Endothelial cell of umbilical vein (primary cell): ENCODE results near the gene PRKACB. TPM values are rescaled to one million over a fixed set of nuclear protein-coding genes. Genes with fewer than 3 reads are reported as not detected.

Experiments
- BruUV-seq: library from RNA; stranded (reverse); fragments of 400-500 nt; replicated peaks from 2 replicates; lab custom pipeline; 2021; lab: Mats Ljungman, UMichigan
- CTCF ChIA-PET: fragments of 300-600, 350-600 bp; sonication (Branson Sonifier 250); formaldehyde crosslinking; loops from one replicate; lab custom pipeline; 2021; ENCODE audit warnings: antibody characterized with exemption, inconsistent platforms; lab: Charles Lee
- POLR2A ChIA-PET: fragments of 300-600, 350-600 bp; sonication (Branson Sonifier 250); formaldehyde crosslinking; loops from one replicate; lab custom pipeline; 2021; ENCODE audit warnings: antibody characterized with exemption, inconsistent platforms; lab: Charles Lee
- DNase-seq: peaks from one replicate; pipeline ENCODE4 v3.0.0-alpha.2; 2011; ENCODE audit warnings: low read depth, low spot score
- FAIRE-seq: peaks from 2 replicates; lab custom pipeline; 2011; peaks lifted over from hg19 to GRCh38; lab: Jason Lieb, UNC
- H2AFZ ChIP-seq: 2 replicates; pipeline ENCODE4 v1.6.0; 2012; ENCODE audit warnings: low read depth, low read length, control low read depth, inconsistent platforms
- H3K27ac ChIP-seq: 2 replicates; pipeline ENCODE4 v1.5.1; 2011; ENCODE audit warnings: low read depth, mild to moderate bottlenecking, control low read depth, low read length, moderate library complexity; ENCODE audit not compliant: insufficient read depth
- H3K27me3 ChIP-seq, 2 experiments: 2 replicates each; pipeline versions ENCODE4 v1.6.0 to v1.6.1; 2011; ENCODE audit warnings: low read length in 2 of 2, mixed read lengths in 1 of 2; ENCODE audit not compliant: control insufficient read depth in 2 of 2, insufficient read depth in 2 of 2
- H3K36me3 ChIP-seq, 2 experiments: 2 replicates in 1 of 2; 3 replicates in 1 of 2; pipeline ENCODE4 v1.5.1; 2011; ENCODE audit warnings: low read length in 2 of 2, mild to moderate bottlenecking in 1 of 2, moderate library complexity in 1 of 2; ENCODE audit not compliant: control insufficient read depth in 2 of 2, insufficient read depth in 2 of 2; ENCODE audit errors: extremely low read depth in 1 of 2
- H3K4me1 ChIP-seq: 3 replicates; pipeline ENCODE4 v1.5.1; 2011; ENCODE audit warnings: mild to moderate bottlenecking, low read length; ENCODE audit not compliant: control insufficient read depth, insufficient read depth; ENCODE audit errors: extremely low read depth
- H3K4me2 ChIP-seq: 2 replicates; pipeline ENCODE4 v1.6.1; 2011; ENCODE audit warnings: low read length, control low read depth, mixed read lengths; ENCODE audit not compliant: insufficient read depth
- H3K4me3 ChIP-seq, 3 experiments: fragments of 200-600 bp in 1 of 3; sonication (generic), shearing (Covaris generic) in 1 of 3; replicated peaks in 1 of 3; 2 replicates each; pipeline ENCODE4 v1.5.1; 2011 to 2016; ENCODE audit warnings: control low read depth in 3 of 3, low read length in 3 of 3, mild to moderate bottlenecking in 2 of 3, inconsistent platforms in 1 of 3, low read depth in 1 of 3, moderate library complexity in 1 of 3; ENCODE audit not compliant: insufficient read depth in 1 of 3
- H3K79me2 ChIP-seq: 2 replicates; pipeline ENCODE4 v1.6.0; 2012; ENCODE audit warnings: low read length, inconsistent platforms; ENCODE audit not compliant: control insufficient read depth, insufficient read depth
- H3K9ac ChIP-seq: replicated peaks from 2 replicates; pipeline ENCODE3; 2011; ENCODE audit warnings: low read length, control low read depth; ENCODE audit not compliant: insufficient read depth; ENCODE audit errors: extremely low read depth
- H3K9me1 ChIP-seq: replicated peaks from 3 replicates; pipeline ENCODE4 v1.6.0; 2011; ENCODE audit warnings: mild to moderate bottlenecking, low read length; ENCODE audit not compliant: control insufficient read depth, insufficient read depth; ENCODE audit errors: extremely low read depth
- H3K9me3 ChIP-seq: replicated peaks from 2 replicates; pipeline ENCODE4 v1.5.1; 2012; ENCODE audit warnings: low read length, inconsistent platforms; ENCODE audit not compliant: control insufficient read depth, insufficient read depth
- H4K20me1 ChIP-seq: replicated peaks from 2 replicates; pipeline ENCODE3; 2011; ENCODE audit warnings: mild to moderate bottlenecking, low read length; ENCODE audit not compliant: control insufficient read depth, insufficient read depth; ENCODE audit errors: extremely low read depth
- EZH2 ChIP-seq: IDR thresholded peaks from 2 replicates; pipeline ENCODE4 v1.6.1; 2012; ENCODE audit warnings: borderline replicate concordance, low read depth, mild to moderate bottlenecking, moderate library complexity, low read length, inconsistent platforms; ENCODE audit not compliant: severe bottlenecking
- FOS ChIP-seq: IDR thresholded peaks from 2 replicates; pipeline ENCODE4 v1.6.1; 2011; ENCODE audit warnings: mild to moderate bottlenecking, low read length, moderate library complexity, borderline replicate concordance; ENCODE audit not compliant: insufficient read depth
- GATA2 ChIP-seq: IDR thresholded peaks from 2 replicates; pipeline ENCODE4 v1.7.0; 2011; ENCODE audit warnings: low read depth, mild to moderate bottlenecking, moderate library complexity, mixed read lengths, low read length; ENCODE audit not compliant: insufficient read length, insufficient read depth
- JUN ChIP-seq: IDR thresholded peaks from 2 replicates; pipeline ENCODE4 v1.6.1; 2011; ENCODE audit warnings: borderline replicate concordance, low read depth; ENCODE audit not compliant: insufficient read length, insufficient read depth
- MYC ChIP-seq: IDR thresholded peaks from one replicate; pipeline ENCODE4 v1.6.1; 2011; ENCODE audit warnings: mild to moderate bottlenecking, low read depth, low read length
- POLR2A ChIP-seq: IDR thresholded peaks from 2 replicates; pipeline ENCODE4 v1.6.1; 2012; ENCODE audit warnings: low read depth, mild to moderate bottlenecking, control low read depth, low read length
- POLR2AphosphoS5 ChIP-seq: IDR thresholded peaks from 2 replicates; pipeline ENCODE4 v1.6.1; 2012; ENCODE audit warnings: low read depth, mild to moderate bottlenecking, control low read depth, low read length, moderate library complexity; ENCODE audit not compliant: insufficient read depth
- dilution Hi-C: fragments of 300-500 bp; cut with MboI; formaldehyde crosslinking; loops from one replicate; pipeline ENCODE4 v1.15.0; 2019; ENCODE audit warnings: low sequenced_read_pairs; ENCODE audit not compliant: extremely low pct_ligation_motif_present
- intact Hi-C: fragments of 100-400 bp; cut with micrococcal nuclease; formaldehyde crosslinking; loops from one replicate; pipeline ENCODE4 v1.10.0; 2022
- polyA plus RNA-seq, 4 experiments: library from polyadenylated mRNA; depleted of rRNA in 3 of 4; stranded (reverse) in 3 of 4; unstranded in 1 of 4; fragments of >200 nt; gene quantifications; 2 replicates each; pipeline versions ENCODE4 v1.2.1 to v1.2.3, GENCODE V29; 2011 to 2012; ENCODE audit warnings: missing spikeins in 1 of 4
- total RNA-seq: library from RNA; stranded (reverse); gene quantifications from 2 replicates; pipeline ENCODE4 v1.2.3, GENCODE V29; 2021
- TF ChIP-seq, protein P1 (sequence below): IDR thresholded peaks from 2 replicates; pipeline ENCODE4 v1.6.1; 2011; ENCODE audit not compliant: insufficient read depth, insufficient read length
- TF ChIP-seq, protein P2 (sequence below), 2 donors: IDR thresholded peaks; 1 replicate in 1 of 2; 2 replicates in 1 of 2; pipeline ENCODE4 v1.5.1; 2011; ENCODE audit warnings: low read length in 2 of 2, mild to moderate bottlenecking in 2 of 2, moderate library complexity in 2 of 2, control low read depth in 1 of 2, inconsistent platforms in 1 of 2, low read depth in 1 of 2; ENCODE audit not compliant: insufficient read depth in 1 of 2; ENCODE audit errors: extremely low read depth in 1 of 2

PRKACB gene
- total and polyA plus RNA-seq, 2 donors (not counting 3 experiments of a cell fraction or from before 2014, with no cell fraction given), result 19.1 to 77.5 TPM

DNA sequence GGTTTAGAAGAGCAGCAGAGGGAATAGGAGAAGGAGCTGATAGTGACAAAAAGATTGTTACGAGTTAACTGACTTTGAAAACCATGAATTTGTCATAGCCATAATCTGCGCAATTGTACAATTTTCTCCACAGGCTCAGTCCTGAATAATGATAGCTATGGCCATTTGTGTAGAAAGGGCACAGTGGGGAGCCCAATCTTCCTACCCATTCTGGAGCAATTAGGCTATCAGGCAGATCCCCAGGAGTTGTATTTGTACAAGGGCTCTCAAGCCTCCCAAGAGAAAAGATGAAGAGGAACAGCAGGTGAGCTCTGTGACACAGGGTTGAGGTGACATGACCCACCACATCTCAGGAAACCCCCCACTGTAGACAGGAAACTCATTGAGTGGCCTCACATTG lies 115.3 kb downstream of the PRKACB start:
- Histone ChIP-seq H3K79me2 (no peaks in the 10 kb centered on the region), H3K4me1 (no peaks in the 10 kb centered on the region), H3K27me3 (no peaks in the 10 kb centered on the region), H3K9me3 (no peaks in the 10 kb centered on the region), H3K27ac (no peak overlapping the region), H3K4me3 (no peak overlapping the region), H3K4me2 (no peak overlapping the region), H3K9ac (no peak overlapping the region), H3K36me3 (no peaks in the 10 kb centered on the region), H2AFZ (no peak overlapping the region), H3K9me1 (no peaks in the 10 kb centered on the region), H4K20me1 (no peaks in the 10 kb centered on the region)
- DNase-seq (no peak), FAIRE-seq (no peak)
- intact Hi-C loops, result no loop called here
- TF ChIP-seq JUN (no peak), FOS (no peak), GATA2 (no peak), POLR2AphosphoS5 (no peak), MYC (no peak), EZH2 (no peak), POLR2A (no peak)
- TF ChIP-seq, protein P1, sequence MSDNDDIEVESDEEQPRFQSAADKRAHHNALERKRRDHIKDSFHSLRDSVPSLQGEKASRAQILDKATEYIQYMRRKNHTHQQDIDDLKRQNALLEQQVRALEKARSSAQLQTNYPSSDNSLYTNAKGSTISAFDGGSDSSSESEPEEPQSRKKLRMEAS, result no peak
- TF ChIP-seq, protein P2, sequence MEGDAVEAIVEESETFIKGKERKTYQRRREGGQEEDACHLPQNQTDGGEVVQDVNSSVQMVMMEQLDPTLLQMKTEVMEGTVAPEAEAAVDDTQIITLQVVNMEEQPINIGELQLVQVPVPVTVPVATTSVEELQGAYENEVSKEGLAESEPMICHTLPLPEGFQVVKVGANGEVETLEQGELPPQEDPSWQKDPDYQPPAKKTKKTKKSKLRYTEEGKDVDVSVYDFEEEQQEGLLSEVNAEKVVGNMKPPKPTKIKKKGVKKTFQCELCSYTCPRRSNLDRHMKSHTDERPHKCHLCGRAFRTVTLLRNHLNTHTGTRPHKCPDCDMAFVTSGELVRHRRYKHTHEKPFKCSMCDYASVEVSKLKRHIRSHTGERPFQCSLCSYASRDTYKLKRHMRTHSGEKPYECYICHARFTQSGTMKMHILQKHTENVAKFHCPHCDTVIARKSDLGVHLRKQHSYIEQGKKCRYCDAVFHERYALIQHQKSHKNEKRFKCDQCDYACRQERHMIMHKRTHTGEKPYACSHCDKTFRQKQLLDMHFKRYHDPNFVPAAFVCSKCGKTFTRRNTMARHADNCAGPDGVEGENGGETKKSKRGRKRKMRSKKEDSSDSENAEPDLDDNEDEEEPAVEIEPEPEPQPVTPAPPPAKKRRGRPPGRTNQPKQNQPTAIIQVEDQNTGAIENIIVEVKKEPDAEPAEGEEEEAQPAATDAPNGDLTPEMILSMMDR (IDR thresholded peaks at IDR 0.05; ENCODE audit: extremely low read depth in 1 of 2, insufficient read depth in 1 of 2, low read depth in 1 of 2, low read length in 2 of 2), result no peak
- CTCF ChIA-PET, result no interaction called here
- BruUV-seq, result no TSS peak
- POLR2A ChIA-PET, result no interaction called here
- dilution Hi-C loops, result no loop called here
